GM03348 (cell line): ENCODE results near the gene FBP2.
"Not testable (repeated sequence)": the region's sequence is repeated elsewhere in the genome, so short reads cannot be mapped to it uniquely, and the experiment has no call there.

Experiments used
- DNase-seq: peaks from one replicate; pipeline ENCODE4 v3.0.0; 2012; ENCODE audit warnings: low spot score

FBP2 gene

DNA sequence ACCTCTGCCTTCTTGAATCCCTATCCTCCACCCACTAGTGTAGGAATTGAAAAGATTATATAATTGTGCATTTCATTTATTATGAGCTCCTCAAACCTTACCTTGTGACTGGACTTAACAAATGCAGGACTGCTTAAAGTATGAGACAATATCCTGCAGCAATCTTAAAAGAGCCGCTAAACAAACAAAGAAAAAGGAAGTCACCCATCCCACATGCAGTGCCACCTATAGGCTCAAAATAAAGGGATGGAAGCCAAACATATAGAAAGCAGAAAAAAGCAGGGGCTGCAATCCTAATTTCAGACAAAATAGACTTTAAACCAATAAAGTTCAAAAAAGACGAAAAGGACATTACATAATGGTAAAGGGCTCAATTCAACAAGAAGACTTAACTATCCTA lies 30.1 kb downstream of the FBP2 start:
- DNase-seq = no peak

DNA sequence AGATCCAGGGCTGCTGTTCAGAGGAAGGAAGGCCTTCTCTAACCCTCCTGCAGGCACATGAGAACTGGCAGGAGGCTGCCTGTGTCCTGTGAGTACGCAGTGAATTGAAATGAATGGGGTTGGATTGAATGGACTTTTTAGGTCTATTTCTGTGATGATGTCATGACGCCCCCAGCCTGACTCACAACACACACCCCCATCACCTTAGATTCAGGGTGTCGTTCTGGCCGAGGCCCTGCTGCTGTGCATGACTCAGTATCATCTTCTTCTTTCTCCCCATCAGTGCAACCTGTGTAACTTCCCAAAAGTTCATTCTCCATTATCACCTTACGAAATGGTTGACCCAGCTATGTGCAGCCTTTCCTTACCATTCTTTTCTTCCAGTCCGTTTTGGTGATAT lies 33.4 kb downstream of the FBP2 start:
- DNase-seq = no peak

DNA sequence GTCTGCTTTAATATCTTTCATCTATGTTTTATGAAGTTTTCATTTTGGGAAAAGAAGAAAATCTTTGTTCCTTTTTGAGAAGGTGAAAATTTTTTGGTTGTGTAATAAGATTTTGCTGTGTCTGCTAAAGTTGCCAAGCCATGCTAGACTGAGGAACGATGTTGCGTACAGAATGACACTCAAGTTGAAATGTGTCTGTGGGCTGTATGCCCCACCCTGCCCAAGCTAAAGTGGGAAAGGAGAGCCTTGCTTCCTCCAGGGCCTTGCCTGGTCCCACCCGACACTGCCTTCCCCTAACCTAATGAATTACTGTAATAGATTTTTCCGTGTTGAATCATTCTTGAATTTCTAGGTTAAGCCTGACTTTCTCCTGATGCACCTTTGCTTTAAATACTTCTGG lies 36.2 kb downstream of the FBP2 start:
- DNase-seq = no peak

DNA sequence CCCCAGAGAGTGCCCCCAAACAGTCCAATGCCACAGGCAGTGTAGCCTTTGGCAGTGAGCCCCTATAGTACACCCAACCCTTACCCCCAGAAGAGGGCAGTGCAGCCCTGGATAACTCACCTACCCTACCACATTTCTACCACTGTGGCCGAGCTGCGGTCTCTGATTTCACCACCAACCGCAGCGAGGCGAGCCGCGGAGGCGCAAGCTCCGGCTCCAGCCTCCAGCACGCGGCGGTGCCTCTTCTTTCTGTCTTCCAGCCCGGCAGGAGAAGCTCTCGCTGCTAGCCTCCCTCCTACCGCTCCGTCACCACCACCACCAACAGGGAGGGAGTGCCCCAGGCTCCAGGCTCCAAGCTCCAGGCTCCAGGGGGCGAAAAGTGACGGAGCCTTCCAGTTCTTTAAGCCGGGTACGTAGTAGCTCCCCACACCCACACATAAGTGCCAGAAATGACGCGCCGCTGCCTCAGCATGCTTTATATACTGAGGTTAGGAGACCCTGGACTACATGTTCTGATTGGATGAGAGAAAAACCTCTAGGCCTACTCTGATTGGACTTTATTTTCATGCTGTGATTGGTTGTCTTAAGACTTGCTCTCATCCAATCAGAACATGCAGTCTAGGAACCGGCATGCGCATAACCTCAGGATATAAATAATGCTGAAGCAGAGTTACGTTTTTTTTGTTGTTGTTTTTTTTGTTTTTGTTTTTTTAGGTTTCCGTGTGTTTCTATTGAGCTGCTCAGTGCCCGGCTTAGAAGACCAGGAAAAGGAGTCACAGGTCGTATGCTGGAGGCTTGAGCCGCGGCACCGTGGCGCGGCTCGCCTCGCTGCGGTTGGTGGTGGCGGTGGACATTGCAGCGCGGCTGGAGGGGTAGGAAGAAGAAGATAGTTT lies 38.9 kb downstream of the FBP2 start, which contains the start of gene PCAT7:
Gene PCAT7, plus strand, starts transcription at position 645 of the 893 bp plus-strand sequence.
- peak; percentile 82 for DNase-seq

DNA sequence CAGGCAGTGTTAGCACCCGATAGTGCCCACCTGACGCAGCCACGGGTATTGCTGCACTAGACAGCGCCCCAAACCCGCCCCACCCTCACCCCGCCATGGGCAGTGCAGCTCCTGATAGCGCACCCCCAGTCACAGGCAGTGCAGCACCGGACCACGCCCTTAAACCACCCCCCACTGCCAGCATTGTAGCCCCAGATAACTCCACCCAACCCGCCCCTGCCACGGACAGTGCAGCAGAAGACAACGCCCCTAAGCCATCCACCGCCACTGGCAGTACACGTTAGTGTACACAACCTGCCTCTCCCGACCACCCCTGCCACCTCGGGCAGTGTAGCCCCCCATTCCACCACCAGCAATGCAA lies 39.6 kb downstream of the FBP2 start:
- DNase-seq = no peak

DNA sequence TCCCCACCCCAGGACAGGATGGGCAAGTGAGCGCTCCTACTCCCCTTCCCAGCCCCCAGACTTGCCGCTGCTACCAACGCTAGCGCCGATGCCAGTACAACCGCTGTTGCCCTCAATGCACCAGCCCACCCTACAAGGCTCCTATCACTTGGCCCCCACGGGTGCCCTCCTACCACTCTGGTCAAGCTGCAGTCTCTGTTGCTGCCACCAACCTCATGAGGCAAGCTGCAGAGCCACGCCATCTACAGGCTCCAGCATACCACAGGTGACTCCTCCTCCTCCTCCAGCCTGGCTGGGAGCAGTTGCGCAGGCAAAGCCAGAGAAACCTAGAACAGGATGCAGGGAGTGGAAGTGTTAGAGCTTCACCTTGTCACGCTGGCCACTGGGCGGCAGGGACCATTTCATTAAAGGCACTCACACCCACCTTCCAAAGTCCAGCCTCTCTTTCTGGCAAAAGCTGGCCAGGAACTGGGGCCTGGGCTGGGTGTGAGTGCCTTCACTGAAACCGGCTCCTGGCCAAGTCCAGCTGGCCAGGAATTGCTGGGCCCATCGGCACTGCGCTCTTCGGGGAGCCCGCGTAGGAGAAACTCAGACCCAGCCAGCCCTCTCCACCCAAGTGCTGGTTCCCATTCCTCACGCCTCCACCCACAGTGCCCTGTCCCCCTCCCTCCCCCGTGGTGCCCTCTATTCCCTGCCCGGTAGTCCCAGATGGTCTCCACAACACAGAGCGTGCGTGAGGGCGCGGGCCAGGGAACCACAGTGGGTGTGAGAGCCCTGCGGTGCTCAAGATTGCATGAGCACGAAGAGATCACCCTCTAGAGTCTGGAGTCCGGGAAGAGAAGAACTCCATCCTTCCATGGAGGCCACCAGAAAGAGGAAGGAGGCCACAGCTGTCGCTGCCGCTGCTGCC lies 40.3 kb downstream of the FBP2 start:
- no peak for DNase-seq

DNA sequence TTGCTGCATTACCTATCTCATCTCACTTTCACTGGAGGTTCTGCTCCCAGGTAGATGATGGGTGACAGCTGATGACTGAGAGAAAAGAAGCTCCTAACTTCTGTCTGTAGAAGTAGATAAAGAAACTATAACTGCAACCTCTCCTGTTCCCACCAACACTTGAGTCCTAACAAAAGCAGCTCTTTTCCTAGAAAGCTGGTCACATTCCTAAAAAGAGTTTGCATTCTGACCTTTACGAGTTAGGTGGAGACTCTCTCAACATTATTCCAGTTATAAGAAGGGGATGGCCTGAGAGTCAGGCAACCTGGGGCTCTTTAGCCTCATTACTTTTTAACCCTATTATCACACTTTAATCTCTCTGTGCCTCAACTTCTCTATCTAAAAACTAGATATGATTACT lies 47.7 kb downstream of the FBP2 start:
- DNase-seq = no peak

DNA sequence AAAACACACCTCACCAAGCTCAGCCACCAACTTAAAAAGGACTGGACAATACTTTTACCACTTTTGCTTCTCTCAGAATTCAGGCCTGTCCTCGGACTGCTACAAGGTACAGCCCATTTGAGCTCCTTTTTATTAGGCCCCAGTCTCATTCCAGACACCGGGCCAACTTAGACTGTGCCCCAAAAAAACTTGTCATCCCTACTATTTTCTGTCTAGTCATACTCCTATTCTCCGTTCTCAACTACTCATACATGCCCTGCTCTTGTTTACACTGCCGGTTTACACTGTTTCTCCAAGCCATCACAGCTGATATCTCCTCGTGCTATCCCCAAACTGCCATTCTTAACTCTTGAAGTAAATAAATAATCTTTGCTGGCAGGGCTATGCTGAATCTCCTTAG lies 49.3 kb downstream of the FBP2 start:
- not testable (repeated sequence) for DNase-seq

DNA sequence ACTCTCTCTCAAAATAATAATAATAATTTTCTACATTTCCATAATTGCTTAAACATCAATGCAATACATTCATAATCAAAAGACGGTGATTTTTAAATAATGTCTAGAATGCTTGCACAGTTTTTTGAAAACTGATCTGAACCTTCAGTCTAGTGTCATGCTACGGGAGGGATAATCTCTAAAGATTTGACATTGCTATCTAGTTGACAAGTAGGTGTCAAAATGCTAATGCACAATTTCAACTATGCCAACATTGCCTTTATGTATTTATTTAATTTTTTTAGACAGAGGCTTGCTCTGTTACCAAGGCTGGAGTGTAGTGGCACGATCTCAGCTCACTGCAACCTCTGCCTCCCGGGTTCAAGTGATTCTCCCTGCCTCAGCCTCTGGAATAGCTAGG lies 54.7 kb downstream of the FBP2 start:
- DNase-seq = no peak

DNA sequence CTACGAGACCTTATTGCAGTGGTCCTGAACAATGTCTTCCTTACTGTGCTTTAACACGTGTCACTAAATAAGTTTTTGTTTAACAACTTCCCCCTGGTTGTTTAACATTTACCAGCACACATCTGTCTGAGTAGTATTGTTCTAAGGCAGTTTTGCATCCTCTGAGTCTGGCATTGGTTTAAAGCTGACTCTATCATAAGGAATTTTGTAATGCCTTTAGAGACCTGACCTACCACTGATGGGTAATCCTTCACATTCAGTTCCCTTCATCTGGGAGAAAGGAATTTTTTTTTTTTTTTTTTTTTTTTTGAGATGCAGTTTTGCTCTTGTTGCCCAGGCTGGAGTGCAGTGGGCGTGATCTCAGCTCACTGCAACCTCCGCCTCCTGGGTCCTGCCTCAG lies 58.7 kb downstream of the FBP2 start:
- DNase-seq = peak; percentile 42

DNA sequence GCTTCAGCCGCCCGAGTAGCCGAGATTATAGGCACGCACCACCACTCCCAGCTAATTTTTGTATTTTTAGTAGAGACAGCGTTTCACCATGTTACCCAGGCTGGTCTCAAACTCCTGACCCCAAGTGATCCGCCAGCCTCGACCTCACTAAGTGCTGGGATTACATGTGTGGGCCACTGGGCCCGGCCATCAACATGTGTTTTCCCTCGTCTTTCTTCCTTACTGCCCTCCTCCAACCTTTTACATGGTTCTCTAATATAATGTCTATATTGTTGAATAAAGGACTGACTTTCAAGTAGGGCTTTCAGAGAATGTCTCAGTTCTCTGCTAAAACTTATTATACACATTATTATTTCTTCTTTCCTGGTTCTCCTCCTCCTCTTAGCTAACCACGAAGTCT lies 60.0 kb downstream of the FBP2 start:
- no peak for DNase-seq

DNA sequence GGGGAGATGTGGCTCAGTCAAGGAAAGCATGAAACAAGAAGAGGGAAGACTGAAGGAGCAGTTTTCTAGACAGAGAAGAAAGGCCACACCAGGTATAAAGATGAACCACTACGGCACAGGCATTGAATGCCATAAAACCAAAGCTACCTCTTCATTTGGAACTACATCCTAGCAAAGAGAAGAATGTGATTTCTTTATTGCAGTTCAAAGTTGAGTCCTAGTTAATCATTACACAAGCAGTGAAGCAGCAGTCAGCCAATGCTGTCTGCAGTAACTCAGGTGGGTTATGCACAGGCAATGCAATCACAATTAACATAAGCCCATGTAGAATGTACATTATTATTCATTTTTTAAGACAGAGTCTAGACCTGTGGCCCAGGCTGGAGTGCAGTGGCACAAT lies 60.5 kb downstream of the FBP2 start:
- no peak for DNase-seq

DNA sequence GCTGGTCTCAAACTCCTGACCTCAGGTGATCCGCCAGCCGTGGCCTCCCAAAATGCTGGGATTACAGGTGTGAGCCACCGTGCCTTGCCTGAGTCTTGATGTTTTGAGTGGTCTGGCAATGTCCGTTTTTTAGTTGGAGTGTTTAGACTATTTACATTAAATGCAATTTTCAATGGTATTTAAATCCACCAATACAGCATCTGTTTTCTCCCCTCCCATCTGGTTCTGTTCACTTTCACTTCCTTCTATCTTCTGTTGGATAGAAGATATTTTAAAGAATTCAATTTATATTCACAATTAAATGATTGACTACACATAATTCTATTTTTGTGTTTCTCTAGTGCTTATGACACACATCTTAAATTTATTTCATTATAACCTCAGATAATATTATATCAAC lies 64.7 kb downstream of the FBP2 start:
- no peak for DNase-seq

DNA sequence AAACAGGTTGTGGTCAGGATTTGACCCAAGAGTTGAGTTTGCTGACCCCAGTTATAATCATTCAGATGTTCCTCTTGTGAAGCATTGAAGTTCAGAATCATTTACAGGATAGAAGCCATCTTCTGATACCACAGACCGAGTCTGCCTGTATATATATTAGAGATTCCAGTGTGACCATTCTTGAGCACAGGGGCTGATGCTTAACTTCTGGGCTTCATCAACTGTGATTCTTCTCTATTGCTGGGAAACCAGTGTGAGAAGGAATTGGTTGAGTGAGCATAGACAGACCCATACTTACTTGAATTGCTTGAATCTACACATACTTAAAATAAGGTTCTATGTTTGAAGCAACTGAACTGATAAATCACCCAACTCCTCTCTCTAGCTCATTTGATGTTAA lies 66.7 kb downstream of the FBP2 start:
- no peak for DNase-seq

DNA sequence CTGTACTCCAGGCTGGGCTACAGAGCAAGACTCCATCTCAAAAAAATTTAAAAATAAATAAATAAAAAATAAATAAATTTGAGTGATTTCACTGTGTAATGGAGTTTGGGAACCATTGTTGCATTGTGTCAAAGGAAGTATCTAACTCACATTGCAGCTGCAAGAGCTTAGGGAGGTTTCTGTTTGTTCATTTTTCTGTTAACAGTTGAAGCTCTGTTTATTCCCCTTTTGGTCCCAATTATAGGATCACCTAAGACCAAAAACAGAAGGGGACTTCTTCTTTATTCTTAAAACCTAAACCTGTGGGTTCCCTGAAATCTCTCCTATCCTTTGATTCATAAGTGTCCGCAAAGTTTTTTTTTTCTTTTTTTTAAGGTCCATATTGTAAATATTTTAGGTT lies 67.4 kb downstream of the FBP2 start:
- no peak for DNase-seq

DNA sequence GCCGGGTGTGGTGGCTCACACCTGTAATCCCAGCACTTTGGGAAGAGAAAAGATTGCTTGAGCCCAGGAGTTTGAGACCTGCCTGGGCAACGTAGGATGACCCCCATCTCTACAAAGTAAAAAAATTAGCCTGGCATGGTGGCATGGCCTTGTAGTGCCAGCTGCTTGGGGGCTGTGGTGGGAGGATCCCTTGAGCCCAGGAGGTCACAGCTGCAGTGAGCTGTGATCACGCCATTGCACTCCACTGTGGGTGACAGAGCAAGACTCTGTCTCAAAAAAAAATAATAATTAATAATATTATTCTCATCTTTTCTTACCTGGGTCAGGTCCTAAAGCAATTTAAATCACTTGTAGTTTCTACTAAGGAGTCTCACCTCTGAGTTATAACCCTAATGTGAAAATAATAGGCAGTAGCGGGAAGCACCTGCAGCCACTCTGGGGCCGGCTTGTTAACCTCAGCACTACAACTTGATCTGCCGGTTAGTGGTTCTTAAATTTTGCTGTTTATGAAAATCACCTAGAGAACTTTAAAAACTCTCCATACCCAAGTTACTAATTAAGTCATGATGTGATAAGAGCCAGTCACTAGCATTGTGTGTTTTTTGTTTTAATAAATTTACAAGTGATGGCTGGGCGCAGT lies 68.1 kb downstream of the FBP2 start:
- DNase-seq = no peak

DNA sequence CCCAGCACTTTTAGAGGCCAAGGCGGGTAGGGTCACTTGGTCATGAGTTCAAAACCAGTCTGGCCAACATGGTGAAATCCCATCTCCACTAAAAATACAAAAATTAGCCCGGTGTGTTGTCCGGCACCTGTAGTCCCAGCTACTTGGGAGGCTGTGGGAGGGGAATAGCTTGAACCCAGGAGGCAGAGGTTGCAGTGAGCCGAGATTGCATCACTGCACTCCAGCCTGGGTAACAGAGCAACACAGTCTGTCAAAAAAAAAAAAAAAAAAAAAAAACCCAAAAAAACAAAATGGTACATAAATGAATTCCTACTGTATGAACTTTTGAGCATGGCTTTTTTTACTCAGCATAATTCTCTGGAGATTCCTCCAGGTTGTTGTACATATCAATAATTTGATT lies 76.4 kb downstream of the FBP2 start:
- DNase-seq = no peak

DNA sequence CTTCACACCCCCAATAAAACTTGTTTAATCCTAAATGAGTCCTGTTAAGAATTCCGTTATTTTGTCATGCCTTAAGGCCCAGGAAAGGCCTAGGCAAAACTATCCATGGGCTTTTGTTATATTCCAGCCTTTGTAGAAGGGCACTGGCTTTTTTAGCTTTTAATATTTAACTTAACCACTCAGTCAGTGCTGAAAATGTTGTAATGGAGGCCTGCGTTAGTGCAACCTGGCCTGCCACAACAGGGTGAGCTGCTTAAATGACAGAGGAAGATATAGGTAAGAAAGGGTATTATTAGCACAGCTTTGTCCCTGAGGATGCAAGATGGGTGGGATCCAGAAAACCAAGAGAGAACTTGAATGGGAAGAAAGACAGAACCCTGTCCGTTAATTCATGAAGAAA lies 78.9 kb downstream of the FBP2 start:
- DNase-seq = no peak

DNA sequence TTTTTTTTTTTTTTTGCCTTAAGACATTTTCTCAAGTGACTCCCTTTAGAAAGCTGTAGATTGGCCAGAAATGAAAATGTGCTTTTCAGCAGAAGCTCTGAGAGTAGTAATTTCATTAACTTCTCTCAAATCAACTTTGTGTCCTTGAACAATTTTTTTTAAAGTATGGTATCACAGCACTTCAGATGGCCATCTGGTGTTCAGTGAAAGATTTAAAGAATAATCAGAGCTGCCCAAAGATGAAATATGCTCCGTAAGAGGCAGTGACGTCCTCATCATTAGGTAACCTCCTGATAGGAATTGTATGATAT lies 81.7 kb downstream of the FBP2 start:
- no peak for DNase-seq

DNA sequence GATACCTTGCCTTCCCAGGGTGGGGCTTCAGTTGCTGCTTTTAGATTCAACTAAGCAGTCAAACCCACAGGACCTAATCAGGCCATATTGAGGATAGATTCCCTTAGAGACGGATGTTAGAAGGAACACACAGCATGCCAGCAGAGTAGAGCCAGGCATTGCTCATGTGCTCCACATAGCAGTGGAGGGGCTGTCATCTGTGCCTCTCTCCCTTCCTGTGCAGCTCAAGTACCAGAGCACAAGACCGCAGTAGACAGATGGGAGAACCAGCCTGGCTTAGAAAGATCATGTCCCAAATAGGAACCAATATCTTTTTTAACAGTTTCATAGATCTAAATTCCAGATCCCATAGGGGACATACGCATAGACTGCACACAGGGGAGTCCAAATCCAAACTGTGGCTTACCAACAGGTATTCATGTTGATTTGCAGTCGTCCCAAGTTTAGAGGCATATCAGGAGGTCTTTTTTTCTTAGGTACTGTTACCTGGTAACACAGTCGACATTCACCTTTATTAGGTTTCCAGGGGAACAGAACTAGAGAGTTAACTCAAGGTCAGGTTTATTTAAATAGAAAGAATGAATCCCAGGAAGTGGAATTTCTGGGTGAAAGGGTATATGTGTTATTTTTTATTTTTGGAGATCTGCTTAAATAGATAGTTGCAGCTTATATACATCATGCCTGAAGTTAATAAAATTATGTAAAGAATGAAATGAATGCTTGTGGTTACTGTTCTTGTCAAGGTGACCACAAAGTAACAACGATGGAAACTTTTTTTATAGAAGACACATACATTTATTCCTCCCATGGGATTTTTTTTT lies 82.3 kb downstream of the FBP2 start:
- DNase-seq = no peak
